Psoas muscle (tissue), 8 donors: ENCODE data around the gene TMED10. TPM values are rescaled to one million over a fixed set of nuclear protein-coding genes. Genes with fewer than 3 reads are reported as not detected.

Experiments
- ATAC-seq, 4 donors: fragments of 200-7000 bp; cut with Tn5 transposase; one replicate each; pipeline ENCODE4 v1.9.1; 2020; ENCODE audit warnings: moderate library complexity in 3 of 4, mild to moderate bottlenecking in 2 of 4
- DNase-seq, 2 donors: peaks; one replicate each; pipeline ENCODE4 v3.0.0-alpha.2; 2020
- H3K27ac ChIP-seq: fragments of 200-600 bp; one replicate; pipeline ENCODE4 v1.8.0; 2022
- H3K27me3 ChIP-seq, 3 donors: fragments of 200-600 bp in 1 of 3; one replicate each; pipeline versions ENCODE4 v1.6.1 to v1.8.0; 2013 to 2022; ENCODE audit warnings: low read length in 2 of 3, mild to moderate bottlenecking in 2 of 3, moderate library complexity in 1 of 3; ENCODE audit not compliant: insufficient read depth in 3 of 3
- H3K36me3 ChIP-seq, 2 donors: fragments of 200-600 bp in 1 of 2; one replicate each; pipeline versions ENCODE4 v1.6.1 to v1.8.0; 2013 to 2022; ENCODE audit warnings: low read depth in 1 of 2, mild to moderate bottlenecking in 1 of 2, moderate library complexity in 1 of 2; ENCODE audit not compliant: insufficient read depth in 1 of 2
- H3K4me1 ChIP-seq: fragments of 200-600 bp; one replicate; pipeline ENCODE4 v1.8.0; 2022
- H3K4me3 ChIP-seq: fragments of 200-600 bp; one replicate; pipeline ENCODE4 v1.8.0; 2022; ENCODE audit warnings: mild to moderate bottlenecking
- H3K9me3 ChIP-seq: fragments of 200-600 bp; one replicate; pipeline ENCODE4 v1.8.0; 2022
- WGBS, 3 donors: extraction: QIAGEN DNeasy Blood & Tissue Kit; methylation state at CpG; one replicate each; pipeline versions ENCODE4 v1.1.6 to v1.1.7; 2013; 5-methylcytosine and 5-hydroxymethylcytosine counted together
- intact Hi-C, 2 donors: fragments of 100-400 bp; cut with DNase I; formaldehyde crosslinking; loops; one replicate each; pipeline versions ENCODE4 v1.11.0 to v1.14.2; 2022
- polyA plus RNA-seq, 3 donors: library from polyadenylated mRNA; stranded (reverse); fragments of 200-250 nt; gene quantifications; one replicate each; pipeline ENCODE4 v1.2.3, GENCODE V29; 2013
- total RNA-seq, 4 donors: library from RNA; stranded (reverse); fragmentation: NEBNext Ultra II Directional in 2 of 4; extraction: Animal tissue kit (Norgen Biotek cat#: 25700) in 2 of 4; gene quantifications; one replicate each; pipeline versions ENCODE4 v1.2.1 to v1.2.4, GENCODE V29; 2021 to 2023
- TF ChIP-seq, protein P1 (sequence below): fragments of 200-600 bp; IDR thresholded peaks from one replicate; pipeline ENCODE4 v1.8.0; 2022; ENCODE audit warnings: antibody characterized with exemption
- donor health status: healthy with polysubstance abuse.
- donor health status: DM: no; HTN: no; CAD: no; lungs with moderate emphysema.
- donor health status: Bipolar disorder and iron deficiency.
- donor health status: healthy.
- donor health status: DM: yes; HTN: yes; CAD: no.
- donor health status: DM: no; HTN: no; CAD: no.
- donor health status: DM: no; HTN: no; CAD: no.
- donor health status: DM: yes; HTN: yes; CAD: no.

TMED10 gene
- total and polyA plus RNA-seq, 7 donors, result 88.2 to 255 (median 146) TPM

DNA sequence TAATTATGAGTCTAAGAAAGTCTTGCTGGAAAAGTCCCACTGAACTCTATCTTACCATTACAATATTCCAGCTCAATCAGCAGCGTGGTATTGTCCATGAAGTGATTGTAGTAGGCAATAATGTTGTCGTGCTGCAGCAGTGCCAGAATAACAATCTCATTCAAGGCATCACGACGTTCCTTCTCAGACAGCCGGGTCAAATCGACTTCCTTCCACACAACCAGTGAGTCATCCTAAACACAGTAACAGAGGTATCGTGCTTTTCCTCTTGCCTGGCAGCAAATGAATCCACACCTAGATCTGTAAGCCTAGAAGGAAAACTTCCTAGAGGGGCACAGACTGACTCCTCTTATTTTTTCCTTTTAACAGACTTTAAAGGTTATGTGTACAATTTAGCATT is 52.4 kb downstream of the TMED10 start:
- no peaks in the 10 kb centered on the region for H3K9me3 ChIP-seq
- ATAC-seq (peak in 3 of 4 donors; percentile 10 to 28 (median 14)), DNase-seq (no peak)
- H3K27me3 ChIP-seq, result no peaks in the 10 kb centered on the region
- intact Hi-C loops, result no loop called here
- peaks cover 39% of the 10 kb centered on the region for H3K4me1 ChIP-seq
- WGBS, 3 donors, result 27 to 30% (median 29%) methylated on average over 7 of the region's 7 CpGs
- TF ChIP-seq, protein P1, sequence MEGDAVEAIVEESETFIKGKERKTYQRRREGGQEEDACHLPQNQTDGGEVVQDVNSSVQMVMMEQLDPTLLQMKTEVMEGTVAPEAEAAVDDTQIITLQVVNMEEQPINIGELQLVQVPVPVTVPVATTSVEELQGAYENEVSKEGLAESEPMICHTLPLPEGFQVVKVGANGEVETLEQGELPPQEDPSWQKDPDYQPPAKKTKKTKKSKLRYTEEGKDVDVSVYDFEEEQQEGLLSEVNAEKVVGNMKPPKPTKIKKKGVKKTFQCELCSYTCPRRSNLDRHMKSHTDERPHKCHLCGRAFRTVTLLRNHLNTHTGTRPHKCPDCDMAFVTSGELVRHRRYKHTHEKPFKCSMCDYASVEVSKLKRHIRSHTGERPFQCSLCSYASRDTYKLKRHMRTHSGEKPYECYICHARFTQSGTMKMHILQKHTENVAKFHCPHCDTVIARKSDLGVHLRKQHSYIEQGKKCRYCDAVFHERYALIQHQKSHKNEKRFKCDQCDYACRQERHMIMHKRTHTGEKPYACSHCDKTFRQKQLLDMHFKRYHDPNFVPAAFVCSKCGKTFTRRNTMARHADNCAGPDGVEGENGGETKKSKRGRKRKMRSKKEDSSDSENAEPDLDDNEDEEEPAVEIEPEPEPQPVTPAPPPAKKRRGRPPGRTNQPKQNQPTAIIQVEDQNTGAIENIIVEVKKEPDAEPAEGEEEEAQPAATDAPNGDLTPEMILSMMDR, result no peak
- no peak overlapping the region for H3K4me3 ChIP-seq
- peaks cover 2 to 39% of the 10 kb centered on the region in 2 donors for H3K36me3 ChIP-seq
- peak overlapping the region; percentile 62 for H3K27ac ChIP-seq

DNA sequence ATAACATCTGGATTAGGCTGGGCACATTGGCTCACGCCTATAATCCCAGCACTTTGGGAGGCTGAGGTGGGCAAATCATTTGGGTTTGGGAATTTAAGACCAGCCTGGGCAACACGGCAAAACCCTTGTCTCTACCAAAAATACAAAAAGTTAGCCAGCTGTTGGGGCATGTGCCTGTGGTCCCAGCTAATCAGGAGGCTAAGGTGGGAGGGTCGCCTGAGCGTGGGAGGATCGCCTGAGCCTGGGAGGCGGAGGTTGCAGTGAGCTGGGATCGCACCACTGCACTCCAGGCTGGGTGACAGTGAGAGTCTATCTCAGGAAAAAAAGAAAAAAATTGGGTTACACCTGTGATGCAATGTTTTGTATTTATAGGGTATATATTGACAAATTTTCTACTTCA is 54.9 kb downstream of the TMED10 start:
- ATAC-seq (no peak), DNase-seq (no peak)
- Histone ChIP-seq H3K4me1 (peaks cover 25% of the 10 kb centered on the region), H3K27ac (no peak overlapping the region), H3K36me3 (peaks cover 9 to 63% of the 10 kb centered on the region in 2 donors), H3K4me3 (no peak overlapping the region), H3K27me3 (no peaks in the 10 kb centered on the region), H3K9me3 (no peaks in the 10 kb centered on the region)
- intact Hi-C loops, result no loop called here
- TF ChIP-seq, protein P1, result no peak
- WGBS, 3 donors, result 92 to 96% (median 92%) methylated on average over 7 of the region's 7 CpGs

DNA sequence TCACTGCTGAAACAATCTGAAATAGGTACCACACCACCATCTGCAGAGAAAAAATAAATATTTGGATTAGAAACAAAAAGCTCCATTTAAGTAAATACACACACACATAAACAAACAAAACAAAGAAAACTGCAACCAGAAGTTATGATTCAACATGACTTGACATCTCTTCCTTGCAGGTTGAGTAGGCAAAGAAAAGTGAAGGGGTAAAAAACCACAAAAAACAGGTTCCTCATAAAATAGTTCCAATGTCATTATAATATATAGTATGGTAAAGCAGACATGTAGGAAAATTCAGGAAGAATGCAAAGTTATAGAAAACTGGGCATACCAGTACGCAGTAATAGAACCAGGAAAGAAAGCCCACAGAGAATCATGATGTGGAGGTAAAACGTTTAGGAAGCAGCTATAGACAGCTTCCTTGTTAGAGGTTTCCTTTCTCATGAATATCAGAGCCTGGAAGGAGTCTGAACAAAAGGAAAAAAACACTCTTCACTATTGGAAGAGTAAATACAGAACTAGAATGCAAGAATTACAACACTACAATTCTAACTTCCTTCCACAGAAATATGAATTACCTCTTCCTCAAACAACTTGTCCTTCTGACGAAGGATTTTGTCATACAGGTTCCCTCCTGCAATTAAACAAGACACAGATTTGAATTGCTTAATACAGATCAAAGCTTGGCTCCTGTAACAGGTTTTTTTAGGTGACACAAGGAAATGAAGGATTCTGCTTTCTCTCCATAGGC is 55.7 kb downstream of the TMED10 start:
- H3K36me3 ChIP-seq, result peaks cover 9 to 72% of the 10 kb centered on the region in 2 donors
- intact Hi-C loops, result no loop called here

DNA sequence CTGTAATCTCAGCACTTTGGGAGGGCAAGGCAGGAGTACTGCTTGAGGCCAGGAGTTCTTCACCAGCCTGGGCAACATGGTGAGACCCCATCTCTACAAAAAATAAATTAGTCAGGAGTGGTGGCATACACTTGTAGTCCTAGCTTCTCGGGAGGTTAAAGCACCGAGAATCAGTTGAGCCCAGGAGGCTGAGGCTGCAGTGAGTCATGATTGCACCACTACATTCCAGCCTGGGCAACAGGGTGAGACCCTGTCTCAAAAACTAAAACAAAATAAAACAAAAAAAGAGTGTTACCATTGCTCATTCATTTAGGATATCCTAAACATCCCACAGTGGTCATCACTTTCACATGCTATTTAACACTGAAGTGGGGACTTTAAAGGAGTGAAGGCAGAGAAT is 57.4 kb downstream of the TMED10 start:
- Histone ChIP-seq H3K4me3 (no peak overlapping the region), H3K27me3 (no peaks in the 10 kb centered on the region), H3K27ac (no peak overlapping the region), H3K4me1 (peaks cover 6% of the 10 kb centered on the region), H3K9me3 (no peaks in the 10 kb centered on the region), H3K36me3 (peaks cover 16 to 88% of the 10 kb centered on the region in 2 donors)
- ATAC-seq, result peak in 1 of 4 donors; percentile 27
- 89 to 94% (median 92%) methylated on average over 2 of the region's 2 CpGs for WGBS, 3 donors
- DNase-seq, result no peak
- TF ChIP-seq, protein P1, result no peak
- intact Hi-C loops, result no loop called here

More for the DNA sequence above, 55.7 kb downstream of the TMED10 start:
- no peak overlapping the region for H3K4me3 ChIP-seq
- WGBS, 3 donors, result 68 to 79% (median 72%) methylated on average over 3 of the region's 3 CpGs
- H3K9me3 ChIP-seq, result no peaks in the 10 kb centered on the region
- peaks cover 23% of the 10 kb centered on the region for H3K4me1 ChIP-seq
- no peak for ATAC-seq
- TF ChIP-seq, protein P1, result no peak
- DNase-seq, result no peak
- H3K27me3 ChIP-seq, result no peaks in the 10 kb centered on the region
- H3K27ac ChIP-seq, result no peak overlapping the region
